Breast epithelium (tissue), 4 donors: ENCODE data around the gene SERPINA1. TPM values are rescaled to one million over a fixed set of nuclear protein-coding genes. Genes with fewer than 3 reads are reported as not detected.

Experiments
- DNase-seq, 2 donors: peaks; one replicate each; pipeline ENCODE4 v3.0.0-alpha.2; 2019; ENCODE audit warnings: low spot score in 2 of 2
- H3K27ac ChIP-seq, 2 donors: fragments of 200-600 bp; sonication (generic) in 1 of 2; one replicate each; pipeline ENCODE4 v1.5.1; 2016 to 2019; ENCODE audit warnings: mild to moderate bottlenecking in 1 of 2
- H3K27me3 ChIP-seq, 2 donors: fragments of 200-600 bp; sonication (generic) in 1 of 2; one replicate each; pipeline versions ENCODE4 v1.5.1 to v1.6.0; 2017 to 2019; ENCODE audit warnings: control low read depth in 1 of 2, mild to moderate bottlenecking in 1 of 2
- H3K36me3 ChIP-seq: fragments of 200-600 bp; one replicate; pipeline ENCODE4 v1.5.1; 2019
- H3K4me1 ChIP-seq, 2 donors: fragments of 200-600 bp; sonication (generic); one replicate each; pipeline ENCODE4 v1.5.1; 2016 to 2019; ENCODE audit warnings: control low read depth in 1 of 2
- H3K4me3 ChIP-seq, 3 donors: fragments of 200-600 bp; sonication (generic); 1 replicate in 2 of 3; 2 replicates in 1 of 3; pipeline ENCODE4 v1.5.1; 2016 to 2019; ENCODE audit warnings: mild to moderate bottlenecking in 3 of 3, moderate library complexity in 2 of 3
- H3K9me3 ChIP-seq, 2 donors: fragments of 200-600 bp; sonication (generic) in 1 of 2; one replicate each; pipeline ENCODE4 v1.5.1; 2016 to 2019; ENCODE audit warnings: control low read depth in 1 of 2
- CTCF ChIP-seq, 3 donors: fragments of 450-650 bp; IDR thresholded peaks; one replicate each; pipeline ENCODE4 v1.5.1; 2016 to 2017; ENCODE audit warnings: antibody characterized with exemption in 3 of 3, mild to moderate bottlenecking in 3 of 3, moderate library complexity in 3 of 3
- POLR2A ChIP-seq: fragments of 450-650 bp; IDR thresholded peaks from one replicate; pipeline ENCODE4 v1.6.1; 2016; ENCODE audit warnings: antibody characterized with exemption, mild to moderate bottlenecking, moderate library complexity
- POLR2AphosphoS5 ChIP-seq, 3 donors: sonication (generic); formaldehyde crosslinking; IDR thresholded peaks; one replicate each; pipeline ENCODE4 v1.6.1; 2017; ENCODE audit warnings: antibody characterized with exemption in 3 of 3
- intact Hi-C: fragments of 100-400 bp; cut with DNase I; formaldehyde crosslinking; loops from one replicate; pipeline ENCODE4 v1.15.1; 2023; ENCODE audit warnings: low total_unique reads
- total RNA-seq, 3 donors: library from RNA; depleted of rRNA; stranded (reverse); fragments of >200 nt; gene quantifications; one replicate each; pipeline ENCODE4 v1.1.0, GENCODE V29; 2016

The SERPINA1 gene
- total RNA-seq, 3 donors from 2014 or later = 7.5 to 200 (median 42.6) TPM

- no peaks in the 10 kb centered on the region for H3K4me1 ChIP-seq
- TF ChIP-seq CTCF (IDR thresholded peaks at IDR 0.05) (no peak), POLR2A (no peak), POLR2AphosphoS5 (IDR thresholded peaks at IDR 0.05) (no peak)
- H3K4me3 ChIP-seq = no peak overlapping the region
- no peaks in the 10 kb centered on the region for H3K27me3 ChIP-seq
- DNase-seq = no peak
- intact Hi-C loops = no loop called here
- H3K36me3 ChIP-seq = no peaks in the 10 kb centered on the region
- H3K27ac ChIP-seq = no peak overlapping the region
- H3K9me3 ChIP-seq = peaks cover 0 to 11% of the 10 kb centered on the region in 2 donors
These were observed 15.0 kb upstream of the SERPINA1 start for GRCh38 chr14:94403312-94403932.

GRCh38 chr14:94401083-94401482 lies 12.7 kb upstream of the SERPINA1 start:
- intact Hi-C loops = no loop called here
- no peaks in the 10 kb centered on the region for H3K27me3 ChIP-seq
- H3K36me3 ChIP-seq = no peaks in the 10 kb centered on the region
- H3K4me3 ChIP-seq = no peak overlapping the region
- H3K9me3 ChIP-seq = no peaks in the 10 kb centered on the region
- TF ChIP-seq POLR2A = no peak
- no peak for TF ChIP-seq POLR2AphosphoS5 (IDR thresholded peaks at IDR 0.05)
- TF ChIP-seq CTCF (IDR thresholded peaks at IDR 0.05) = no peak
- no peak for DNase-seq
- no peaks in the 10 kb centered on the region for H3K4me1 ChIP-seq
- H3K27ac ChIP-seq = no peak overlapping the region

- no peak for TF ChIP-seq POLR2A
- TF ChIP-seq CTCF (IDR thresholded peaks at IDR 0.05) = no peak
- no peak for TF ChIP-seq POLR2AphosphoS5 (IDR thresholded peaks at IDR 0.05)
- intact Hi-C loops = no loop called here
- Histone ChIP-seq H3K9me3 (no peaks in the 10 kb centered on the region), H3K27me3 (no peaks in the 10 kb centered on the region), H3K4me3 (no peak overlapping the region), H3K27ac (no peak overlapping the region), H3K4me1 (no peaks in the 10 kb centered on the region), H3K36me3 (no peaks in the 10 kb centered on the region)
- DNase-seq = no peak
These were observed 12.0 kb upstream of the SERPINA1 start for GRCh38 chr14:94400422-94400841.

- DNase-seq = no peak
- Histone ChIP-seq H3K27me3 (no peaks in the 10 kb centered on the region), H3K9me3 (no peaks in the 10 kb centered on the region), H3K4me1 (no peaks in the 10 kb centered on the region), H3K4me3 (no peak overlapping the region), H3K27ac (no peak overlapping the region), H3K36me3 (no peaks in the 10 kb centered on the region)
- intact Hi-C loops = no loop called here
- no peak for TF ChIP-seq CTCF (IDR thresholded peaks at IDR 0.05)
- no peak for TF ChIP-seq POLR2AphosphoS5 (IDR thresholded peaks at IDR 0.05)
- TF ChIP-seq POLR2A = no peak
These were observed 10.1 kb upstream of the SERPINA1 start for GRCh38 chr14:94398536-94398935.

- TF ChIP-seq POLR2AphosphoS5 (IDR thresholded peaks at IDR 0.05) (no peak), POLR2A (no peak), CTCF (IDR thresholded peaks at IDR 0.05) (no peak)
- no peaks in the 10 kb centered on the region for H3K4me1 ChIP-seq
- DNase-seq = no peak
- H3K27ac ChIP-seq = no peak overlapping the region
- intact Hi-C loops = no loop called here
- no peaks in the 10 kb centered on the region for H3K36me3 ChIP-seq
- H3K9me3 ChIP-seq = no peaks in the 10 kb centered on the region
- no peaks in the 10 kb centered on the region for H3K27me3 ChIP-seq
- no peak overlapping the region for H3K4me3 ChIP-seq
These were observed 9.7 kb upstream of the SERPINA1 start for GRCh38 chr14:94398182-94398479.
